SK-N-SH treated with all-trans-retinoic acid at 6 μM for 48 hours (cell line): ENCODE data around the gene CIRBP.

Experiments used
- ATAC-seq: fragments of 200-7000 bp; cut with Tn5 transposase; 3 replicates; pipeline ENCODE4 v1.9.1; 2020; ENCODE audit warnings: mild to moderate bottlenecking, moderate library complexity
- BACH2 ChIP-seq: fragments of 250-450 bp; sonication (Bioruptor Pico); IDR thresholded peaks from 2 replicates; pipeline ENCODE4 v1.9.0; 2021; ENCODE audit warnings: mild to moderate bottlenecking, borderline replicate concordance
- CREB5 ChIP-seq: fragments of 250-450 bp; sonication (Bioruptor Pico); IDR thresholded peaks from 2 replicates; pipeline ENCODE4 v1.5.1; 2020; ENCODE audit warnings: low read depth, mild to moderate bottlenecking, moderate library complexity
- GLIS3 ChIP-seq: fragments of 250-450 bp; sonication (Bioruptor Pico); IDR thresholded peaks from 2 replicates; pipeline ENCODE4 v1.5.0; 2020; ENCODE audit warnings: mild to moderate bottlenecking, moderate library complexity
- ISL1 ChIP-seq: fragments of 250-450 bp; sonication (Bioruptor Pico); IDR thresholded peaks from 2 replicates; pipeline ENCODE4 v2.1.2; 2022; ENCODE audit warnings: mild to moderate bottlenecking, moderate library complexity
- OSR1 ChIP-seq: fragments of 250-450 bp; sonication (Bioruptor Pico); IDR thresholded peaks from 2 replicates; pipeline ENCODE4 v1.8.0; 2022; ENCODE audit warnings: moderate library complexity, mild to moderate bottlenecking, inconsistent platforms
- PATZ1 ChIP-seq: fragments of 250-450 bp; sonication (Bioruptor Pico); IDR thresholded peaks from 2 replicates; pipeline ENCODE4 v1.8.0; 2020; ENCODE audit warnings: mild to moderate bottlenecking, moderate library complexity, borderline replicate concordance
- POU6F1 ChIP-seq: fragments of 250-450 bp; sonication (Bioruptor Pico); IDR thresholded peaks from 2 replicates; pipeline ENCODE4 v1.8.0; 2021; ENCODE audit warnings: low read depth, mild to moderate bottlenecking, moderate library complexity, borderline replicate concordance
- RARB ChIP-seq: fragments of 250-450 bp; sonication (Bioruptor Pico); IDR thresholded peaks from 2 replicates; pipeline ENCODE4 v1.8.0; 2021; ENCODE audit warnings: mild to moderate bottlenecking, moderate library complexity
- TCF4 ChIP-seq: fragments of 250-450 bp; sonication (Bioruptor Pico); IDR thresholded peaks from 2 replicates; pipeline ENCODE4 v1.8.0; 2021; ENCODE audit warnings: mild to moderate bottlenecking, moderate library complexity, borderline replicate concordance
- TOX ChIP-seq: fragments of 250-450 bp; sonication (Bioruptor Pico); IDR thresholded peaks from 2 replicates; pipeline ENCODE4 v1.8.0; 2021; ENCODE audit warnings: mild to moderate bottlenecking, moderate library complexity, borderline replicate concordance
- ZFP3 ChIP-seq: fragments of 250-450 bp; sonication (Bioruptor Pico); IDR thresholded peaks from 2 replicates; pipeline ENCODE4 v1.5.0; 2020; ENCODE audit warnings: mild to moderate bottlenecking, moderate library complexity
- ZFP30 ChIP-seq: fragments of 450-650 bp; formaldehyde crosslinking; IDR thresholded peaks from 2 replicates; pipeline ENCODE4 v1.5.0; 2022; ENCODE audit warnings: mild to moderate bottlenecking, moderate library complexity
- ZNF565 ChIP-seq: fragments of 450-650 bp; formaldehyde crosslinking; conservative IDR thresholded peaks from 2 replicates; pipeline ENCODE4 v1.5.0; 2020; ENCODE audit warnings: low read depth, mild to moderate bottlenecking, moderate library complexity
- ZNF70 ChIP-seq: fragments of 450-650 bp; formaldehyde crosslinking; IDR thresholded peaks from 2 replicates; pipeline ENCODE4 v1.5.0; 2020; ENCODE audit warnings: mild to moderate bottlenecking, moderate library complexity
- TF ChIP-seq, protein P1 (sequence below): fragments of 250-450 bp; sonication (Bioruptor Pico); IDR thresholded peaks from 2 replicates; pipeline ENCODE4 v1.5.1; 2021; ENCODE audit warnings: mild to moderate bottlenecking, moderate library complexity

The CIRBP gene

GRCh38 chr19:1252821-1253513 lies 16.2 kb upstream of the CIRBP start:
- peak; percentile 63 for ATAC-seq
- TF ChIP-seq ZNF70 (CRISPR knock-in tag) = no peak
- no peak for TF ChIP-seq ISL1
- peak; percentile 84; the same call in 1 of the 2 replicates for TF ChIP-seq PATZ1 (CRISPR knock-in tag)
- TF ChIP-seq ZFP30 (CRISPR knock-in tag) = no peak
- TF ChIP-seq GLIS3 (CRISPR knock-in tag) = 0 out of 2 replicates have a peak, but pooled peaks have one; percentile 21
- TF ChIP-seq ZNF565 = no peak

DNA sequence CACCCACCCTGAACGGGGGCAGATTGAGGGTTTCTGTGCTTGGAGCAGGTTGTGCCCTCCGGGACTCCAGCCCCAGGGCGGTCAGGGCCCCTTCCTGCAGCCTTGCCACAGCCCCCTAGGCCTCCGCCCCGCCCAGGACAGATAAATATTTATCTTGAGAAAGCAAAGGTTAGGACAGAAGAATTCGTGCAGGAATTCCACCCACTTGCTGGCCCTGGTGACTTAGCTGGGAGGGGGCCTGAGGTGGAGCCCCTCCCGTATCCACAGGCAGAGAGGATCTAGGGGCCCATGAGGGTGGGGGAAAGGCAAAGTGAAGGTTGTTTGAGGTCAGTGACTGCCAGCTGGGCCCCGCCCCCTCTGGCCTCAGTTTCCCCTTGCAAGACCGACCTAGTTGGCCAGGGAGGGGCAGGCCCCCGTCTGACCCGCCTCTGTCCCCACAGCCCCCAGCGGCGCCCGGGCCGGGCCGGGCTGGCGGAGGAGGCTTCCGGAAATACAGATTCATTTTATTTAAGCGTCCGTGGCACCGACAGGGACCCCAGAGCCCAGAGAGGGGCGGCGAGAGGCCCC lies 15.5 kb upstream of the CIRBP start:
- no peak; the same call in 1 of the 3 replicates for ATAC-seq
- TF ChIP-seq ZFP3 (CRISPR knock-in tag) (0 out of 2 replicates have a peak, but pooled peaks have one; percentile 24), GLIS3 (CRISPR knock-in tag) (no peak)
- TF ChIP-seq, all 23 proteins: peak for 1

GRCh38 chr19:1254081-1254527 lies 15.0 kb upstream of the CIRBP start:
- no peak for ATAC-seq
- no peak for TF ChIP-seq ISL1
- TF ChIP-seq, protein P1, sequence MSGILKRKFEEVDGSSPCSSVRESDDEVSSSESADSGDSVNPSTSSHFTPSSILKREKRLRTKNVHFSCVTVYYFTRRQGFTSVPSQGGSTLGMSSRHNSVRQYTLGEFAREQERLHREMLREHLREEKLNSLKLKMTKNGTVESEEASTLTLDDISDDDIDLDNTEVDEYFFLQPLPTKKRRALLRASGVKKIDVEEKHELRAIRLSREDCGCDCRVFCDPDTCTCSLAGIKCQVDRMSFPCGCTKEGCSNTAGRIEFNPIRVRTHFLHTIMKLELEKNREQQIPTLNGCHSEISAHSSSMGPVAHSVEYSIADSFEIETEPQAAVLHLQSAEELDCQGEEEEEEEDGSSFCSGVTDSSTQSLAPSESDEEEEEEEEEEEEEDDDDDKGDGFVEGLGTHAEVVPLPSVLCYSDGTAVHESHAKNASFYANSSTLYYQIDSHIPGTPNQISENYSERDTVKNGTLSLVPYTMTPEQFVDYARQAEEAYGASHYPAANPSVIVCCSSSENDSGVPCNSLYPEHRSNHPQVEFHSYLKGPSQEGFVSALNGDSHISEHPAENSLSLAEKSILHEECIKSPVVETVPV (CRISPR knock-in tag) = no peak
- TF ChIP-seq TCF4 = no peak
- TF ChIP-seq ZFP3 (CRISPR knock-in tag) = no peak
- TF ChIP-seq PATZ1 (CRISPR knock-in tag) = no peak
- TF ChIP-seq BACH2 (CRISPR knock-in tag) = no peak
- TF ChIP-seq RARB (CRISPR knock-in tag) = no peak
- TF ChIP-seq GLIS3 (CRISPR knock-in tag) = no peak
- TF ChIP-seq CREB5 (CRISPR knock-in tag) = no peak
- TF ChIP-seq POU6F1 (CRISPR knock-in tag) = no peak
- TF ChIP-seq TOX (CRISPR knock-in tag) = no peak
- no peak for TF ChIP-seq OSR1 (CRISPR knock-in tag)
- TF ChIP-seq ZFP30 (CRISPR knock-in tag) = no peak

DNA sequence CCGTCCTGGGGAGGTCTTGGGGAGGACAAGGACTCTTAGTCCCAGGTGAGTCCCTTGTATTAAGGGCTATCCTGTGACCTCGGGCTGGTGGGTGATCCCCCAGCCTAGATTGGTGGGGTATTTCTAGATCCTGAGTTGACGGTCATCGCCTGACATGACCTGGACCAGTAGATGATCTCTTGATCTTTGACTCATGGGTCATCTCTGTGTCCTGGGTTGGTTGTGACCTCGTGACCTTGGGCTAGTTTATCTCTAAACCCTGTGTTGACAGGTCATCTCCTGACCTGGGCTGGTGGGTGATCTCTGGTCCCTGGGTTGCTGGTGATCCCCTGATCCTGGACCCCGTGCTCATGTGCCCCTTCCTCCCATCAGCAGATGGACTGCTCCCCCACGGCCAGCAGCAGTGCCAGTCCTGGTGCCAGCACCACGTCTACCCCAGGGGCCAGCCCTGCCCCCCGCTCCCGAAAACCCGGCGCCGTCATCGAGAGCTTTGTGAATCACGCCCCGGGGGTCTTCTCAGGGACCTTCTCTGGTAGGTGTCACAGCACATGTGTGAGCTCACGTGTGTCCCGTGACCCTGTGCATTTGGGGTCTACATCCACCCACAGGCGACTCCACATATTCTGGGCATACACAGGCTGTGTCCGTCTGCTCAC lies 14.5 kb upstream of the CIRBP start:
- TF ChIP-seq TCF4 = no peak
- TF ChIP-seq ZFP3 (CRISPR knock-in tag) = no peak
- no peak for ATAC-seq
